ENCODE data around the gene FBXL15.

DNA sequence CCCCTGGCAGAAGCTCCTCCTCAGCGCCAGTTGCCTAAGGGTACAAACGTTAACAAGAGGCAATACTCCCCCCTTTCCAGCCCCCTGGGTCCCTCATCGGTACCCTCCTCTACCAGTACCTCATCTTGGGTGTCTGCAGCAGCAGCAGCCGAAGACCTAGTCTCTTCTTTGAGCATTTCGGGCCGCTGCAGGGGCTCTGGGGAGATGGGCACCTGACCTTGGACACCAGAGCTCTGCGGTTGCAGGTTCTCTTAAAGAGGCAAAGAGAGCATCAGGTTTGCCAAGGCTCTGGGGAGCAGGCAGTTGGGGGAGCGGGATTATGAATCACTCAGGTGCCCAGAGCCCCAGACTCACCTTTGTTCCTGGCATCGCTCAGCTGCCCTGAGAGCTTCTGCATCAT lies 3.5 kb downstream of the FBXL15 start:
- TF ChIP-seq BHLHE40 (IDR thresholded peaks at IDR 0.05; ENCODE audit: borderline replicate concordance) (no peak), HDGF (IDR thresholded peaks at IDR 0.05; ENCODE audit: borderline replicate concordance) (no peak), SUZ12 (IDR thresholded peaks at IDR 0.05) (no peak), NFRKB (IDR thresholded peaks at IDR 0.05) (no peak), SP1 (IDR thresholded peaks at IDR 0.05) (no peak), ARNT (IDR thresholded peaks at IDR 0.05) (no peak), LEF1 (IDR thresholded peaks at IDR 0.05; ENCODE audit: borderline replicate concordance) (no peak), TARDBP (IDR thresholded peaks at IDR 0.05) (no peak), CTBP1 (IDR thresholded peaks at IDR 0.05; ENCODE audit: borderline replicate concordance) (no peak), FOXA1 (IDR thresholded peaks at IDR 0.05) (no peak), FOXM1 (IDR thresholded peaks at IDR 0.05; ENCODE audit: borderline replicate concordance) (no peak), ZNF384 (IDR thresholded peaks at IDR 0.05) (no peak), FOXK2 (IDR thresholded peaks at IDR 0.05) (no peak)
- TF ChIP-seq, protein P1, sequence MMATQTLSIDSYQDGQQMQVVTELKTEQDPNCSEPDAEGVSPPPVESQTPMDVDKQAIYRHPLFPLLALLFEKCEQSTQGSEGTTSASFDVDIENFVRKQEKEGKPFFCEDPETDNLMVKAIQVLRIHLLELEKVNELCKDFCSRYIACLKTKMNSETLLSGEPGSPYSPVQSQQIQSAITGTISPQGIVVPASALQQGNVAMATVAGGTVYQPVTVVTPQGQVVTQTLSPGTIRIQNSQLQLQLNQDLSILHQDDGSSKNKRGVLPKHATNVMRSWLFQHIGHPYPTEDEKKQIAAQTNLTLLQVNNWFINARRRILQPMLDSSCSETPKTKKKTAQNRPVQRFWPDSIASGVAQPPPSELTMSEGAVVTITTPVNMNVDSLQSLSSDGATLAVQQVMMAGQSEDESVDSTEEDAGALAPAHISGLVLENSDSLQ (IDR thresholded peaks at IDR 0.05) = no peak
